DMS114 treated with DMSO at 0.1 percent for 48 hours (cell line): ENCODE data around the gene UTP15.

Source experiments
- DNase-seq: peaks from one replicate; lab custom pipeline; 2025; ENCODE audit not compliant: unreplicated experiment; lab: John Stamatoyannopoulos, UW

UTP15 gene, protein sequence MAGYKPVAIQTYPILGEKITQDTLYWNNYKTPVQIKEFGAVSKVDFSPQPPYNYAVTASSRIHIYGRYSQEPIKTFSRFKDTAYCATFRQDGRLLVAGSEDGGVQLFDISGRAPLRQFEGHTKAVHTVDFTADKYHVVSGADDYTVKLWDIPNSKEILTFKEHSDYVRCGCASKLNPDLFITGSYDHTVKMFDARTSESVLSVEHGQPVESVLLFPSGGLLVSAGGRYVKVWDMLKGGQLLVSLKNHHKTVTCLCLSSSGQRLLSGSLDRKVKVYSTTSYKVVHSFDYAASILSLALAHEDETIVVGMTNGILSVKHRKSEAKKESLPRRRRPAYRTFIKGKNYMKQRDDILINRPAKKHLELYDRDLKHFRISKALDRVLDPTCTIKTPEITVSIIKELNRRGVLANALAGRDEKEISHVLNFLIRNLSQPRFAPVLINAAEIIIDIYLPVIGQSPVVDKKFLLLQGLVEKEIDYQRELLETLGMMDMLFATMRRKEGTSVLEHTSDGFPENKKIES

DNA sequence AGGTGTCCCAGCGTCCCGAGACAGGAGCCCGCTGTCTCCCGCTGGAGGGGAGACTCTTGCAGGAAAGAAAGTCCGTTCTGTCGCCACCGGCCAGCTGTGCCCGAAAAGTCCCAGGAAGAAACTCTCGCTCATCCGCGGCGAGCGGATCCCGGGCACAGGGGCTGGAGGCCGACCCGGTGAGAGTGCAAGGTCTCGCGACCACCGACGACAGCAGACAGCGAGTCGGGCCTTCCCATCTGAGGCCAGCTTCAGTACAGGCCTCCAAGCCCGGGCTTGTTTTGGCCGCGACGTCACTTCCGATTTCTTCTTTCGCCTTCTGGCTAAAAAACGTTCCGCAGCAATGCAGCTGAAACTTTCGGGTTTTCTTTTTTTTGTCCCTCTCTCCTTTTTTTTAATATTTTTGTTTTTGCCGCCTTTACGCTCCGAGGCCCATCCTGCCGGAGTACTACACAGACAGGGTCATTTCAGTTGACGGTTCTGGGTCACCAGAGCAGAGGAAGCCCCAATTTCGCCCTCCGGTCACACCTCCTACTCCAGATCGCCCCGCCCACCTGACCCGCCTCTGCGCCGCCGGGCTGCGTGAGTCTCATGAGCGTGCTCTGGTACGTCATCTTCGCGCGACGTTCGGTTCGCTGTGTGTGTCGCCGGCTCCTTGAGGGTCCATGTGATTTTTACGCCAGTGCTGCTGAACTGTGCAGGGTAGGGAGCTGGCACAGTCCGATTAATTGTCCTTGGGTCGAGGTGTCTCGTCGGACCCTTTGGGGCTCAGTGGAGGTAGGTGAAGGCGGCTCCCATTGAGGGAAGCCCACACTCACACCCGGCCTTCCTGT is at the start of gene UTP15, which contains the start of gene ANKRA2:
TSS of gene UTP15 (plus strand) at position 605 of the 830 bp plus-strand sequence. CDS start 1,602 bp downstream, outside the sequence.
TSS of gene ANKRA2 (minus strand) at position 501 of the 830 bp plus-strand sequence. CDS start 2,758 bp downstream, outside the sequence.
- DNase-seq = peak; percentile 95

DNA sequence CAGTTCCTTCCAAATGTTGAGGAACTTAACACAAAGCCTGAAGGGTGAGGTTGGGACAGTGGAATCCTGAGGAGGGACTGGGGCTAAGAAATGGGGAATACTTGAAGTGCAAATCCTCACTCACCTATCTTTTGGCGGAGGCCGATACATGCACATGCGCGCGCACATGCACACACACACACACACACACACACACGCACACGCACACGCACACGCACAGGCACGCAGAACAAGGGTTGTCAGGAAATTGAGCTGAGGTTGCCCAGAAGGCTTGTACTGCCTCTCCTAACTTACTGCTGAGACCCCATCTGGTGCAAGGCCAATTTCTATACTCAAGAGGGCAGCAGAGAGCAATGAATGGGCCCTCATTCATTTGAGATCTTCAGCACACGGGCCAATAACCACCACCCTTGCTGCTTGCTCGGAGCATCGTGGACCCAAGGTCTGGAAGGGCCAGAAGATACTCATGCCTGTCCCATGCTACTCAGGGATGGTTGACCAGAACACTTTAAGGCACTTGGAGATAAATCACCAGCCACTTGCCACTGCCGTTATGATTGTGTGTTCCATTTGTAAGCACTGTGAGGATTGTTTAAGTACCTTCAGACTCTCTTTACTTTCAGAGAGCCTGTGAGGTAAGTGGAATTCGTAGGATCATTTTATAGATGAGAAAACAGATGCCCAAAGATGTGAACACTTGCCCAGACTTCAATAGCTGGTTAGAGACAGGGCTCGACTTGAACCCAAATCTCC is 45.8 kb upstream of the UTP15 start:
- DNase-seq = peak; percentile 88

DNA sequence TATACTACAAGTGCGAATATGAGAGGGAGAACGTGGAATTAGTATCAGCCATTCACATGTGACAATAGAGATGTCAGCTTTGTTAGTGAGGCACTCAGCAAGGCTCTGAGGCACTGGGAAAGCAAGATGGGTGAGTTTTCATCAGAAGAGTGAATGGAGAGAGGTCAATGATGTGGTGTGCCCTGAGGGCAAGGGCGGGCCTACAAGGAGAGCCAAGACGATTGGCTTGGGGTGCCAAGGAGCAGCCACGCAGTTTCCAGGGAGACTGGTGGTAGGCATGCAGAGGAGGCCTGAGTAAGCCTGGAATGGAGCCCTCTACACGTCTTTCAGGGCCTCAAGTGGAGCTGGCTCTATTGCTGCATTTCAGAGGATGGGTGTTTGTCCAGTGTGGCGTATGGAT is 42.6 kb upstream of the UTP15 start:
- DNase-seq = no peak

DNA sequence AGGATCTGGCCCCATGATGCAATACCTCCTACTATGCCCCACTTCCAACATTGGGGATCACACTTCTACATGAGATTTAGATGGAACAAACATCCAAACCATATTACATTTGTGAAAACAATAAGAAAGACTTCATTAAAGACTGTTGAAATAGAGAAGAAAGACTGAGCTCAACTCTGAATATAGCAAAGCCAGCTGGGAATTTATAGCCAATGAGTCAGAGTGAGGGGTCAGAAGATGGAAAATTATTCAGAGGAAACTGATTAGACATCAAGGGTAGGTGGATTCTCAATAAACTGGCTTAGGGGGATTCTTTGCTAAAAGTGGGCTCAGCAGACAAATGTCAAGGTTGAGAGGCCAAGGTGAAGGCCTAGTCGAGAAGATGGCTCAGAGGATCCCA is 41.7 kb upstream of the UTP15 start:
- no peak for DNase-seq

DNA sequence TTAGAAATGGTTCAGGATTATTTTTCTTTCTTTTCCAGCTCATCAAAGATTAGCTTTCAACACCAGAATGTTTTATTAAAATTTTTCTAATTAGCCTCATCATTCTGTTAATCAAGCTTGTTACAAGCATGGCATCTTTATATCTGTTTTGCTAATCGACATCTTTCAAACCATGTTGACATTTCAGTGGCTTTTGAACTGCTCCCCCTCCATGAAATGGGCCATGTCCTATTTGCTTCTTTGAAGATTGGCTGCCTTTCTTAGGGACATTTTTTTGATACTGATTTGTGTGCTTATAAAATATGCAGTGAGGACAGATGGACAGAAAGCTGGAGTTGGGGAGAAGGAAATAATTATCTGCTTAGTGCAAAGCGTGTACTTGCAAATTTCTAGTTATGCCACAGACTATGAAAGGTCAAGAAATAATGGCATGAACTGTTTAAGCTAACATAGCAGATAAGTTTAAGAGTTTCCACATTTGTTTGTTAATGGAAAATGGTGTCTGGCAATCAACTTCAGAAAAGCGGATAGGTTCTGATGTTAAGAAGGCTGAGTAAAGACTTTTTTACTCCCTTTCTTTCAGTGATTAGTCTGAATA is 39.8 kb upstream of the UTP15 start:
- no peak for DNase-seq

DNA sequence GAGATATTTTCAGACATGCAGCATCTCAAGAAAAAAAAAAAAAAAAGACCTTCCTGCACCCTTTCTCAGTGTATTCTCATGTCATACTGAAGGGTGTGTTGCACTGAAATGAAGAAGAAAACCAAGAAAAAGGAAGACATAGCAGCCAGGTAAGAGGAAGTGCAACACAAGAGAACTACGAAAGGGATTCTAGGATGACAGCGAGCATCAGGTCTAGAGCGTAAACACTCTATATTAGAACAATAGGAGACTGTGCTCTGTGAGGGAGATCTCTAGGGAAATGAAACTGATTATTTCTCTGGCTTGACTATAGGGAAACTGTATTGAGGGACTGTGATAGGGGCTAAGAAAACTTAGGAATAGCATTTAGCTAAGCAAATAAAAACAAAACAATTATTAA is 37.3 kb upstream of the UTP15 start:
- DNase-seq = no peak

DNA sequence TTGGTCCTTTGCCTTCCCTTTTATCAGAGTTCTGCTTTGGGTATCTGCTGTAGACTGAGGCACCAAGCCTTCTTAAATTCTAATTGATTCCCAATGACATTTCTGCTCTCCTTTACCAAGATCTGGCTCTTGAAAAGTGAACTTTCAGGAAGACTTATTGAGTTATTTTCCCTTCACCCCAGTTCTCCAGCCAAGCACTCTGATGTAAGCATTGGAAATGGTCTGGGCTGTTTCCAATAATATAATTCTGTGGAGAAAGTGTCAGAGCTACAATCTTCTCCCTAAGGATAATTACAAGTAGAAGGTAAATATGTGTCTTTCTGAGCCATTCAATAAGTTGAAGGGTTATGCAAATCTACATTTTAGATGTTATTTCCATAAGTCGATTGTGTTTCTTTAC is 36.5 kb upstream of the UTP15 start:
- DNase-seq = no peak

DNA sequence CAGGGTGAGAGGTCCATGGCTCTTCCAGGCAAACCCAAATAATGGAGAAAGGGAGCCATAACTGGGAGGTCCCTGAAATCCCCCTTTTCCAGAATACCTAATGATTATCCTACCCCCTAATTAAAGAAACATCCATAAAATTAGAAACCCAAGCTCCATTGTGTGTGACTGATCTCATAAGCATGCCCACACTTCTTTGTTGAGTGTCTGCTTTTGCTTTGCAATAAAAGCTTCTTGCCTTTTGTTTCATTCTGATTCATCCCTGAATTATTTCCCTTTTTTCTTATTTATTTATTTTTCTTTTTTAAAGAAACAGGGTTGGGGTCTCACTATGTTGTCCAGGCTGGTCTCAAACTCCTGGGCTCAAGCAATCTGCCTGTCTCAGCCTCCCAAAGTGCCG is 34.2 kb upstream of the UTP15 start:
- DNase-seq = no peak

DNA sequence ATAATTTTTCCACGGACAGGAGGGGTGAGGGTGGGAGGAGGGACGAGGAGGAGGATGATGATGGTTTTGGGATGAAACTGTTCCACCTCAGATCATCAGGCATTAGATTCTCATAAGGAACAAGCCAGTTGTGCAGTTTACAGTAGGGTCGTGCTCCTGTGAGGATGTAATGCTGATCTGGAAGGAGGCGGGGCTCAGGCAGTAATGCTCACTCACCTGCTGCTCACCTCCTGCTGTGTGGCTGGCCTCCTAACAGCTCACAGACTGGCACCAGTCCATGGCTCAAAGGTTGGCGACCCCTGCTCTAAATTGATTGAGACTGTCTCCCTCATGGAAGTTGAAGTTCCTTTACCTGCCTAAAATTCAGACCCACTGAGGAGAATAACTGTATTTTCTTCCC is 33.3 kb upstream of the UTP15 start:
- no peak for DNase-seq

DNA sequence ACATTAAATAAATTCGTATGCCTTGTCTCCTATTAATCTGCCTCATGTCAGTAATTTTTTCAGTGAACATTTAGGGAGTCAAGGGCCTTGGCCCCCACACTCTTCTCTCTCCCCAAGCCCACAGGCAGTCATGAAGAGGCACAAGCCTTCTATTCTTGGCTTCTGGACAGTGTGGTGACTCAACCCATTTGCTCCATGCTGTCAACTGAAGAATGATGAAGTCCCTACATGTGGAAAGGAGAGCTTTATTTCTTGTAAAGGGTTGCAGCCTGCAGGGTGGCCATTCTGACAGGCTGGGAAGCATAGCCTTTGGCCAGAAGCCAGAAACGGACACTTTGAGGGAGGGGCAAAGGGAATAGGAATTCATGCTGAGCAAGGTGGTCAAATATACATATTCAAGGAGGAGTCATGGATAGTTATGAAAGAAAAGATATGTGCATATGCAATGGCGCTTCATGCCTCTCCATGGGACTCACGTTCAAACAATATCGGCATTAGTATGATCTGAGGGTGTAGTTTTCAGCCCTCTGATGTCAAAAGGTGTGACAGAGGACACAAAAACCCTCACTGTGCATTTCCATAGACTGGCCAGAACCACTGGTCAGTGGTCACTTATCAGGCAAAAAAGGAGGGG is 31.4 kb upstream of the UTP15 start:
- no peak for DNase-seq

DNA sequence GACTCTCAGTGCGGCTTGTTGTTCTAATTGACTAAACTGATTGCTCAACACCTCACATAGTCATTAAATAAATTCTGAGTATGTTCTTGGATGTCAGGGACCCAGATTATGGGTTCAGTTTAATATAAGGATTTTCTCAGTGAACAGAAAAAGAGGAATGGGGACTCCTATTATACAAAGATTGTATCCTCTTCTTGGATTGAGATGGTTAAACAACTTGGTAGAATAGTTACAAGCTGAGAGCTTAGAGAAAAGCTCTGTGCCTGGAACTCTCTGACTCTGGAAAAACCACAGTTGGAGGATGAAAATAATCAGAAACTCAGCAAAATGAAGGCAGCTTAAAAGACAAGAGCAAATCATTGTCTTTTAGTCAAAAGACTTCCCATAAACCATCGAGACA is 30.6 kb upstream of the UTP15 start:
- no peak for DNase-seq

DNA sequence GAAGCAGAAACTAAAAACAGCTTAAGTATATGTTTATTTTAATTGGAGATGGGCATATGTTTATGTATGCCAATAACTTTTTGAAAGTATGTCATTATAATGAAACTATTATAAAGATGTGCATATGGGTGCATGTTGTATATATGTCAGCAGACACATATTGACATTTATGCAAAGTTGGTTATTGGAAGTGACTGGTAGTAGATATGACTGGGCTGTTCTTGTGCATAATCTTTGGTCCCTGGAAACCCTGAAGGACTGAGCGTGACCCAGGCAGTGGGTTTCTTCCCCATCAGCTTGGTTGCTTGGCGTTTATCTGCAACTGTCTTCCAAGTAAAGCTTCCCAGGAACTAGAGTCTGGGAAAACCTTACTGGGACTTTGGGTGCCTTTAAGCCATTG is 25.8 kb upstream of the UTP15 start:
- no peak for DNase-seq

DNA sequence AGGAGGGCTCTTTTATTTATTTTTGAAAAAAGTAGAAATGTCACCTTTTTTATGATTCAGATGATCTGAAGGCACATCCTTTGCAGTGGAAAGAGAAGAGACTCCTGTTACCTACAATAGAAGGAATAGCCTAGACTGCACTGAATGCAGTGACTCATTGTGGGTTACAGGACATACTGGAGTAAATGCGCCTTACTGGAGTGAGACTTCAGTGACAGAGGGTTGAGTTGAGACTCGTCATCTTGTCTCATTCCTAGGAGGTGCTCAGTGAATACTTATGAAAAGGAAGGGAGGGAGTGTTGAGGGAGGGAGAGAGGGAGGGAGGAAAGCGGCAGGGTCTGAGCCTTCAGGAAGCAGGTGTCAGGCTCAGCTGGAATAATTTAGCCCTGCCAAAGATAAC is 25.4 kb upstream of the UTP15 start:
- DNase-seq = no peak

DNA sequence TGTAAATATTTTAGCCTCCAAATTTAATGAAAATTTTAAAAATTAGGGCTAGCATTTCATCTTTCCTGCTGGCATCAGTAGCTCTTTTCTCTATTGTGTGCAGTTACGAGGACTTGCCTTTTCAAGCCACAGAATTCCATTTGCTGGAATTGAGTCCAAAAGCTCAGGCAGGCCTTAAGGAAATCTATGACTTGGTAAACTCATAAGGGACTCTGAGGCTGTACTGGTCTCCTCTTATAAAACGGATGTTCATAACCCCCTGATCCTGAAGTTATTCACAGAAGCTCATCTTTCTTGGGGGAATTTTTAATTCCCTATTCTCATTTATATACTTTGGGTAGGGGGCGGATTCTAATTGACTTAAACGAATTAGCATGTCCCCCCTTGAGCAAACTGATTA is 23.5 kb upstream of the UTP15 start:
- DNase-seq = no peak

DNA sequence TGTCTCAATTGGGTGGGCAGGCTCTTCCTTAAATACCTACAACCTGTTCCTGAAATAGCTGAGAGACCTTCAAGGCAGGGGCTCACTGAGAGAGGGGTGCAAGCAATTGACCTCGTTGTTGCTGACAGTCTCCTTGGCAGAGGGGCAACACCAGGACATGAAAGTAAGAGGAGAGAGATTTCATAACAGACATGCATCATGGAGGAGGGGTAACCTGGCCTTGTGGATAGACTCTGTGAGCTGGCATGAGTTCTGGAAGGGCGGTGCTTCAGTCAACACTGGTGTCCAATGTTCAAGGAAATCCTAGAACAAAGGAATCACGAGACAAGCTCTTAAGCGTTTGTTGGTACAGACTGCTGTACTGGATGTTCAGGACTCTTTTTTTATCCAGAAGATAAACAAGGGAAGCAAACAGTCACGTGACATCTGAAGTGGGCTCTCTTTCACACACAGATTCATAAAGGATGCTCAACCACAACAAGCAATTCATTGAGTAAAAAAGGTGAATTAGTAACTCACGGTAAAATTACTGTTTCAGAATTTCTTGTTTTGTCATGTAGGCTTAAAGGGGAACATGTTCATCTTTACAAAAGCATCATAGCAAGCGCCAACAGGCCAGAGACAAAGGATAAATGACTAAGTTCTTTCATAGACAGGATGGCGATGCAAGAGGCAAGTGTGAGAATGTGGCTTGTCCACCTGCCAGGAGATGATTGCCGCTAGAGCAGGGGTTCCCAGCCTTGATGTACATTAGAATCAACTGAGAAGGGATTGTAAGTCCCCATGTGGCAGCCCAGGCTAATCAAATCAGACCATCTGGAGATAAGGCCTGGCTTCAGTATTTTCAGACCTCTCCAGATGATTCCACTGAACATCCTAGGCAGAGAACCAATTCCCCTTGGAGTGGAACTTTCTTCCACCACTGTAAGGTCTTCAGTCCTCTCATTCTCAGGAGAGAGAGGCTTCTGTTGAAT is 20.8 kb upstream of the UTP15 start:
- DNase-seq = no peak

DNA sequence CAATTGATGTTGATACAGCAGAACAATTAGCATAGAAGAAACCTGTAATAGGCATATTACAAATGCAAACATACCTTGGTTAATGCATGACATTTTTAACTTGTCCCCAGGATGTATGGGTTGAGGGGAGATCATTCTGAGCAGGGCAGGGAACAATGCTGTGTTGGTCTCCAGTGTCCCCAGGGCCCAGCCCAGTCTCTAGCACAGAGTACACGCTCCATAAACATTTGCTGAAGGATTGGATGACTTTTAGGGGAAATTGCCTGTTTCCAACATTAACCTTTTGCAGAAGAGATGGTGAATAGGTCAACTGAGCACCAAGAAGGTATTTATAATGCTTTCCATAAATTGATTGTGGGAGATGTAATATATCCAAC is 20.2 kb upstream of the UTP15 start:
- no peak for DNase-seq

DNA sequence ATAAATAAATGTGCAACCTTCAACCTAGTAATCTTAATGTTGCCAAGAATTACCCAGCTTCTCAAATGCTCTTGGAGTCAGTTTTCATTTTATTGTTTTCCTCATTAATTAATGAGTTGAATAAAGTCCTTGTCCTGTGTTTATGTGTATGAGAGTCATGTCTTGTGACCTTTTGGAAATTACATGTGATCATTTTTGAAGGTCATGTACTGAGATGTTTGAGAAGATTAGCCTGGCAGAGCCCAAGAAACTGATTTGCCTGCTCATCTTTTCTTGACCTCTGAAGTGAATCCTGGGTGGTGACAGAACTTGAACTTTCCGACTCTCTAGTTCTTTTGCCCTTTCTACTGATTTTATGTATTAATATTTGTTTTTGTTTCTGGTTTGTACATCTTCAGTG is 15.5 kb upstream of the UTP15 start:
- DNase-seq = no peak

DNA sequence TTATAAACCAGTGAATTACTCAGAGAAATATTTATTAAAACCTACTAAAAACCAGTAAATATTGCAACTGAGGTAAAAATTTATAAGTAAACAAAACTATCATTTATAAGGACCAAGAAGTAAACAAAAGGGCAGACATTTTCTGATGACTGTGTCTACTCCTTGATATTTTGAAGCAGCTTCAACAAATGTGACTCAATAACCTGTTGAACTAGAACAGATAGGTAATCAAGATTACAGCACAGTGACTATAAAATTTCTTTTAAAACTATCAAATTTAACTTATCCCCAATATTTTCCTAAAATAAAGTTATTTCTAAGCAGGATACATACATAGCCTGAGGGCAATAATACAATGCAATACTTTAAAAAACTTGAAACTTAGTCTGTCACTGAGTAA is 12.9 kb upstream of the UTP15 start:
- no peak for DNase-seq

DNA sequence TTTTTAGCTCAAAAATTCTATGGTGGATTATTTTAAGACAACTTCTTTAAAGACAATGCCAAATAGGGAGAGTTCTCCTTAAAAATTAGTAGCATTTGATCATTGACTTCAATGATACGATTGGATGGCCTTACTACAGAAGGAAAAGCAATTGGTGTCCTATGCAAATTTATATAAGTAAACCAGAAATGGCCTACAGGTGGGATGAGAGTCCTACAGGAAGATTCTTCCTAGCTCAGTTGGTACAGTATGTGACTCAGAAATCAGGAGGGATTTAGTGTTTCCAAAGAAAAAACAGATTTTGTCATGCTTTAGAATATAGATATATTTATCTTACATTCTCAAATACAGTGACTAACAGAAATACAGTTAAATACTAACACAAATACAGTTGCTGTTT is 6.6 kb upstream of the UTP15 start:
- DNase-seq = no peak
